Progenitor cell of endocrine pancreas (in vitro differentiated cells): ENCODE results near the gene ADAMTSL3. TPM values are rescaled to one million over a fixed set of nuclear protein-coding genes. Genes with fewer than 3 reads are reported as not detected.

Experiments
- DNase-seq: peaks from one replicate; pipeline ENCODE4 v3.0.0; 2021; ENCODE audit warnings: low spot score; ENCODE audit not compliant: unreplicated experiment
- H3K27ac Mint-ChIP-seq: 2 replicates; pipeline ENCODE4 v1.8.0; 2021; ENCODE audit warnings: mild to moderate bottlenecking, moderate library complexity, mixed read lengths
- H3K27me3 Mint-ChIP-seq: 2 replicates; pipeline ENCODE4 v1.8.0; 2021; ENCODE audit warnings: mixed read lengths
- H3K36me3 Mint-ChIP-seq: 2 replicates; pipeline ENCODE4 v1.8.0; 2022; ENCODE audit warnings: mixed read lengths; ENCODE audit not compliant: insufficient read depth
- H3K4me1 Mint-ChIP-seq: 2 replicates; pipeline ENCODE4 v1.8.0; 2021; ENCODE audit warnings: low read depth, mixed read lengths
- H3K4me3 Mint-ChIP-seq: 2 replicates; pipeline ENCODE4 v1.8.0; 2021; ENCODE audit warnings: low read depth, mild to moderate bottlenecking, moderate library complexity, mixed read lengths
- H3K9me3 Mint-ChIP-seq: 2 replicates; pipeline ENCODE4 v1.8.0; 2021; ENCODE audit warnings: low read depth, mixed read lengths
- total RNA-seq: library from RNA; stranded (reverse); gene quantifications from 2 replicates; pipeline ENCODE4 v1.2.1, GENCODE V29; 2021
- TF ChIP-seq, protein P1 (sequence below): fragments of 200-600 bp; sonication (generic); IDR thresholded peaks from one replicate; pipeline ENCODE4 v1.5.0; 2021; ENCODE audit warnings: antibody characterized with exemption, mild to moderate bottlenecking; ENCODE audit not compliant: unreplicated experiment

The ADAMTSL3 gene
- total RNA-seq, 1 donor from 2014 or later = 0.24 TPM

DNA sequence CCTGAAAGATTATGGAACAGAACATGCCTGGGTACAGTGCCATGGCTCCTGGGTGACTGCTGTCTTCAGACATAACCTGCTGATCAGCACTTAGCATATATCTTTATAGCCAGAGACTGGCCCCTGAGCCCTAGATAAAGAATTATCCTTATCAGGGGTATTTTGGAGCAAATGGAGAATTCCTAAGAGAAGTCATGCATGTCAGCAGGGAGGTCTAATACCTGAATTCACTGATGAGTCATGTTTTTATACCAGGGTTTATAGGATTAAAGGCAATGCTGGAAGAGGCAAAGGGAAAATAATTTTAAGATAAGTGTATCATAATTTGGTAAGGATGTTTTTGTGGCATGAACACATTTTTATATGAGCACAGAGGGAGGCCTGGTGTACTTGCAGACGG, 159.8 kb downstream of the ADAMTSL3 start:
- peaks cover 1% of the 10 kb centered on the region for H3K9me3 Mint-ChIP-seq
- H3K27ac Mint-ChIP-seq = no peak overlapping the region
- no peak overlapping the region for H3K4me3 Mint-ChIP-seq
- no peak for DNase-seq
- no peaks in the 10 kb centered on the region for H3K36me3 Mint-ChIP-seq
- peaks cover 3% of the 10 kb centered on the region for H3K4me1 Mint-ChIP-seq
- peaks cover 5% of the 10 kb centered on the region for H3K27me3 Mint-ChIP-seq
- TF ChIP-seq, protein P1, sequence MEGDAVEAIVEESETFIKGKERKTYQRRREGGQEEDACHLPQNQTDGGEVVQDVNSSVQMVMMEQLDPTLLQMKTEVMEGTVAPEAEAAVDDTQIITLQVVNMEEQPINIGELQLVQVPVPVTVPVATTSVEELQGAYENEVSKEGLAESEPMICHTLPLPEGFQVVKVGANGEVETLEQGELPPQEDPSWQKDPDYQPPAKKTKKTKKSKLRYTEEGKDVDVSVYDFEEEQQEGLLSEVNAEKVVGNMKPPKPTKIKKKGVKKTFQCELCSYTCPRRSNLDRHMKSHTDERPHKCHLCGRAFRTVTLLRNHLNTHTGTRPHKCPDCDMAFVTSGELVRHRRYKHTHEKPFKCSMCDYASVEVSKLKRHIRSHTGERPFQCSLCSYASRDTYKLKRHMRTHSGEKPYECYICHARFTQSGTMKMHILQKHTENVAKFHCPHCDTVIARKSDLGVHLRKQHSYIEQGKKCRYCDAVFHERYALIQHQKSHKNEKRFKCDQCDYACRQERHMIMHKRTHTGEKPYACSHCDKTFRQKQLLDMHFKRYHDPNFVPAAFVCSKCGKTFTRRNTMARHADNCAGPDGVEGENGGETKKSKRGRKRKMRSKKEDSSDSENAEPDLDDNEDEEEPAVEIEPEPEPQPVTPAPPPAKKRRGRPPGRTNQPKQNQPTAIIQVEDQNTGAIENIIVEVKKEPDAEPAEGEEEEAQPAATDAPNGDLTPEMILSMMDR = no peak

DNA sequence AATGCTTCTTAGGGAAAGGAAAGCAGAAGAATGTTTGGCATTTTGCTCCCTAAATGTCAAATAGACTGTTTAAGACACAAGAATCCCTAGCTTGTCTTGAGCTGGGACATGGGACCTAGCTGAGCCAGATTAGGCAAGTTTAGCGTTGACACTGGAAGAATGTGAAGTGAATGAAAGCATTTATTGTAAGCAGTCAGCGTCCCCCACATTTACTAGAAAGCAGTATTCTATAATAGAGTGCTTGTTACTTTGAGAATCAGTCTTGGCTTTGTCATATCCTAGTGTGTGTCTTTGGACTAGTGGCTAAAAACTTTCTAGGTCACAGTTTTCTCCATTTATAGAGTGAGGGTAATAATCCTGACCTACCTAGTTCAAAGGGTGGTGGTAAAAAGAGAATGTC, 161.6 kb downstream of the ADAMTSL3 start:
- Mint-ChIP-seq H3K9me3 (no peaks in the 10 kb centered on the region), H3K4me3 (no peak overlapping the region), H3K4me1 (peaks cover 3% of the 10 kb centered on the region), H3K36me3 (no peaks in the 10 kb centered on the region), H3K27ac (no peak overlapping the region), H3K27me3 (peaks cover 5% of the 10 kb centered on the region)
- no peak for DNase-seq
- TF ChIP-seq, protein P1 = no peak

DNA sequence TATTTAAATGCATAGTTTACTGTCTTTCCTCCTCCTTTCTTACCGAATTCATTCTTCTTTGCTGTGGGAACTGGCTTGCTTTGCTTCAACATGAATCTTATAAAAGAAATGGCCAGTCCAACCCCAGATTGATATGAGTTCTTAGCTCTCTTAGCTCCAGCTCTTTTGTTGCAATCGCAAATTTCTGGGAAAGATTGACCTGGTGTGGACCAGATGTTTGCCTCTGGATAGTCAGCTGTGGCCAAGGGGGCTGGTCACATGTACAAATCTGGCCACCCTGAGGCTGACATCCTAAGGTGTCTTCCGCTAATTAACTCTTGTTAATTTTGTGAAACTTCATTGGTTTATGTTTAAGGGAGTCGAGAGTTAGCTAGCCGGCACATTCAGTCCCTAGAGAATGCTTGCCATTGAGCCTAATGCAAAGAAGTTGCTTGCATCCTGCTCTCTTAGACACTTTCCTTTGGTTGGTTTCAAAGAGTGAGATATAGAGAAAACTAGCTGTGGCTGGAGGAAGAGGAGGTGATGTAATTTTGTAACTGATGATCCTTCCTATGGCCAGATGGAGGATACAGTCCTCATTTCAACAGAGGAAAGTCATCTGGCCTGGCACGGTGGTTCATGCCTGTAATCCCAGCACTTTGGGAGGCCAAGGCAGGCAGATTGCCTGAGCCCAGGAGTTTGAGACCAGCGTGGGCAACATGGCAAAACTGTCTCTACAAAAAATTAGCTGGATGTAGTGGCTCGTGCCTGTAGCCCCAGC, 162.4 kb downstream of the ADAMTSL3 start:
- TF ChIP-seq, protein P1 = no peak
- H3K9me3 Mint-ChIP-seq = no peaks in the 10 kb centered on the region
- H3K36me3 Mint-ChIP-seq = no peaks in the 10 kb centered on the region
- H3K27ac Mint-ChIP-seq = no peak overlapping the region
- DNase-seq = no peak
- H3K4me1 Mint-ChIP-seq = peaks cover 3% of the 10 kb centered on the region
- peaks cover 5% of the 10 kb centered on the region for H3K27me3 Mint-ChIP-seq
- H3K4me3 Mint-ChIP-seq = no peak overlapping the region

DNA sequence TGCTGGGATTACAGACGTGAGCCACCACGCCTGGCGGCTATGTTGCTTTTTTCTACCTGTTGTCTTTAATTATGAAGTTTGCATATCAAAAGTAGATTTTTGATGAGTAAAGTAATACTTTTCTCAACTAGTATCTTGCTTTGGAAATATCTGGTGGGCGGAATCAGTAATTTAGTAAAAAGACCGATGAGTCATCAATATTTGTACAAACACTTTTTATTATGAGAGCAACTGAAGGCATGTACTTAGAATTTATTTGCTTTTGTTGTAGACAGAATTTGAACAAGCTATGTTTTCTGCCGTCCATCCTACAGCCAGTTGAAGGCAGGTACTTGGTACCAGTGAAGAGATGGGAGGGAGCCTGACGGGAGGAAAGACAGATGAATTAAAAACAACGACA, 164.7 kb downstream of the ADAMTSL3 start:
- TF ChIP-seq, protein P1 = no peak

DNA sequence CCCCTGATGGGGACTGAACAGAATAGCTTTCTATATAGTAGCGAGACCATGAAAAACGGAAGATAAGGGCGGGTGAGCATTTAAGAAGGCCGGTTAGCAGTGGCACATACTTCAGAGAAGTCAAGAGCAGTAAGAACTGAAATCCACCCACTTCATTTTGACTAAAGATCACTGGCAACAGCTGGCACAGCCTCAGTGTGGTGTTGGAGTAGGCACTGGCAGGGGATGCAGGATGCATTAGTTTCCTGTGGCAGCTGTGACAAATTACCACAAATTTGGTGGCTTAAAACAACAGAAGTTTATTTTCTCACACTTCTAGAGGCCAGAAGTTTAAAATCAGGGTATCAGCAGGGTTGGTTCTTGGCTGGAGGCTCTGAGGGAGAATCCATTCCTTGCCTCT, 176.5 kb downstream of the ADAMTSL3 start:
- Mint-ChIP-seq H3K27me3 (peaks cover 11% of the 10 kb centered on the region), H3K36me3 (no peaks in the 10 kb centered on the region), H3K9me3 (peaks cover 4% of the 10 kb centered on the region), H3K4me1 (peaks cover 5% of the 10 kb centered on the region), H3K4me3 (no peak overlapping the region), H3K27ac (no peak overlapping the region)
- TF ChIP-seq, protein P1 = no peak
- no peak for DNase-seq

More for the DNA sequence above, 164.7 kb downstream of the ADAMTSL3 start:
- no peak overlapping the region for H3K27ac Mint-ChIP-seq
- peaks cover 3% of the 10 kb centered on the region for H3K36me3 Mint-ChIP-seq
- H3K4me1 Mint-ChIP-seq = peaks cover 3% of the 10 kb centered on the region
- peaks cover 4% of the 10 kb centered on the region for H3K9me3 Mint-ChIP-seq
- H3K4me3 Mint-ChIP-seq = no peak overlapping the region
- DNase-seq = no peak
- H3K27me3 Mint-ChIP-seq = no peaks in the 10 kb centered on the region
